Endometrial microvascular endothelial cells (primary cell): ENCODE data around the gene NEB. TPM values are rescaled to one million over a fixed set of nuclear protein-coding genes. Genes with fewer than 3 reads are reported as not detected.
"Not testable (repeated sequence)": the region's sequence is repeated elsewhere in the genome, so short reads cannot be mapped to it uniquely, and the experiment has no call there.

Experiments used
- in situ Hi-C: cut with HindIII; loops from 2 replicates; pipeline ENCODE4 v1.10.0; 2017; ENCODE audit warnings: low sequenced_read_pairs, low pct_unique_long_range_greater_than_20kb; ENCODE audit errors: inconsistent ontology term
- total RNA-seq: library from RNA; depleted of rRNA; stranded (reverse); fragments of >200 nt; gene quantifications from one replicate; pipeline ENCODE4 v1.2.3, GENCODE V29; 2015; ENCODE audit errors: inconsistent ontology term

NEB gene
- total RNA-seq, 1 donor from 2014 or later, result under 0.01 TPM

GRCh38 chr2:151596903-151597608 lies 137.2 kb downstream of the NEB start:
- in situ Hi-C loops, result not testable (repeated sequence)

- in situ Hi-C loops, result not testable (repeated sequence)
Observed at GRCh38 chr2:151591908-151592255, 142.4 kb downstream of the NEB start.

- in situ Hi-C loops, result not testable (repeated sequence)
Observed at GRCh38 chr2:151591250-151591907, 142.9 kb downstream of the NEB start.

- in situ Hi-C loops, result not testable (repeated sequence)
Observed at GRCh38 chr2:151581300-151581699, 153.0 kb downstream of the NEB start.

GRCh38 chr2:151580697-151581096 lies 153.6 kb downstream of the NEB start:
- in situ Hi-C loops, result not testable (repeated sequence)

GRCh38 chr2:151577116-151577515 lies 157.2 kb downstream of the NEB start:
- in situ Hi-C loops, result no loop called here

GRCh38 chr2:151576080-151576479 lies 158.2 kb downstream of the NEB start:
- in situ Hi-C loops, result no loop called here

GRCh38 chr2:151575338-151575737 lies 158.9 kb downstream of the NEB start:
- in situ Hi-C loops, result no loop called here

GRCh38 chr2:151570191-151570590 lies 164.1 kb downstream of the NEB start:
- in situ Hi-C loops, result no loop called here

GRCh38 chr2:151569167-151569566 lies 165.1 kb downstream of the NEB start:
- in situ Hi-C loops, result no loop called here

GRCh38 chr2:151568501-151568900 lies 165.8 kb downstream of the NEB start:
- in situ Hi-C loops, result no loop called here

- in situ Hi-C loops, result no loop called here
Observed at GRCh38 chr2:151567006-151567405, 167.3 kb downstream of the NEB start.

- in situ Hi-C loops, result no loop called here
Observed at GRCh38 chr2:151562398-151562797, 171.9 kb downstream of the NEB start.

- in situ Hi-C loops, result no loop called here
Observed at GRCh38 chr2:151560289-151560688, 174.0 kb downstream of the NEB start.

- in situ Hi-C loops, result not testable (repeated sequence)
Observed at GRCh38 chr2:151559431-151559830, 174.8 kb downstream of the NEB start.

GRCh38 chr2:151557883-151558282 lies 176.4 kb downstream of the NEB start:
- in situ Hi-C loops, result not testable (repeated sequence)

GRCh38 chr2:151556121-151556520 lies 178.2 kb downstream of the NEB start:
- in situ Hi-C loops, result no loop called here

- in situ Hi-C loops, result no loop called here
Observed at GRCh38 chr2:151552287-151552686, 182.0 kb downstream of the NEB start.

GRCh38 chr2:151551556-151551955 lies 182.7 kb downstream of the NEB start:
- in situ Hi-C loops, result no loop called here

- in situ Hi-C loops, result no loop called here
Observed at GRCh38 chr2:151549191-151549590, 185.1 kb downstream of the NEB start.

- in situ Hi-C loops, result no loop called here
Observed at GRCh38 chr2:151544449-151544848, 189.8 kb downstream of the NEB start.
